HK-2 (cell line): ENCODE measurements around the gene CTXN3.

Experiments
- DNase-seq: peaks from one replicate; pipeline ENCODE4 v3.0.0-alpha.2; 2018; ENCODE audit not compliant: unreplicated experiment

CTXN3 gene

DNA sequence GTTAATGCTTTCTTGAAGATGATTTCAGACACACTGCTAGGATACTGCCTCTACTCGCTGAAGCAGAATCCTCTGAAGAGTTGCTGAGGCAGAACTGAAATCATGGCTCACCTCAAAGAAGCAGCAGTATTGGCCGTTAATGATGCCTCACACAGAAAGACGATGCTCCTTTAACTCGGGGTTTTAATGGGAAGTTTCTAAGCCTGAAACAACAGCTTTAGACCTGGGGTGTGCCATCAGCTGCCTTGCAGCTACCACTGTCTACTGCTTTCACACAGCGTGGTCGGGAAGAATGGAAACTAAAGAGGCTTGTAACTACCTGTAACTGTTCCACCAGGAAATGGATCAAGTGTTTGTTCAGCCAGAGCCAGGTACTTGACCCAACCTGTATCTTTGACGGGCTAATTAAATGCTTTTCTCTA lies at the start of gene CTXN3:
TSS of gene CTXN3 (plus strand) at position 65 of the 422 bp plus-strand sequence. CDS start 8,440 bp downstream, outside the sequence.
- DNase-seq, result no peak

DNA sequence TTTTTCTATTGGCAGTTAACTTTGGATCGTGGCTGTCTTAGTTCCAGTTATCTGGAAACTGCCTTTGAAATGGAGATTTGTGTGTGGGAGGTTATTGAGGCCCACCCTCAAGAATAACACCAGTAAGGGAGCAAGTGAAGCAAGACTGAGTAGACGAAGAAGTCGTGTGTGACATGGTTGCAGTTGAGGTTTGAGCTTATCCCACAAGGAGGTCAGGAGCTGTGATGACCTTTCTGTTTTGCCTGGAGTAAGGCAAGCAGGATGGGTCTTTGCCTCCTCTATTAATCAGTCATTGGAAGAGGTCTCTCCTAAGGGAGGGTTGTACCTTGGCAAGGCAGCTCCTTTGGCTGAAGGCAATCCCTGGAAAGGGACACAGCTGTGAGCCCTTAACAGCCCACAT lies 49.6 kb upstream of the CTXN3 start:
- no peak for DNase-seq

DNA sequence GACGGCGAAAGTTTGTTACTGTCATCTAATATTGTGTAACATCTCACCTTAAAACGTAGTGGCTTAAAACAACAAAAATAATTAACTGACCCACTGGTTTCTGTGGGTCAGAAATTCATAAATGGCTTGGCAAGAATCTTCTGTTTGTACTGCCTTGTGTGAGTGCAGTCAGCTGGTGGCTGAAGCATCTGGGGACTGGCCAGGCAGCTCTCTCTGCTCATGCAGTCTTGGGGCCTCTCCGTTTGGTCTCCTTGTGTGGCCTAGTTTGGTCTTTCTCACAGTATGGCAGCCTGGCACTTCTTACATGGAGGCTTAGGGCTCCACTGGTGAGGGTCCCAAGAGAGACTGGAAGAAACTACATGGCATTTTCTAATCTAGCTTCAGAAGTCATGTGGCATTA lies 49.0 kb upstream of the CTXN3 start:
- no peak for DNase-seq

DNA sequence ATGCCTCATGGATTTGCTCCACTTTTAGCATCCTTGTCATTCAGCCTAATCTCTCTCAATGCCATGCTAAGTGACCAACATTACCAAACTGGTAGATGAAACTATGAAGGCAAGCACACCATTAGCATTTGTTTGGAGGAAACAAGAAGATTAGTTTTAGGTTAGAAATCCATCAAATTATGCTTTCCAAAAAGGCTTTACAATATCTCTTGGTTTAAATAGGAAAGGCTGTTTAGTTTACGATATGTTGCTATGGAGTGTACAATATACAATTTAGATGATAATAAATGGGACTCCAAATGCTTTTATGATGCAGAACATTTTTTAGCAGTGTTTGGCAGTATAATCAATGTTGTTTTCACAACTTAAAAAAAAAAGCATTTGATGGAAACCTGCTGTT lies 47.8 kb upstream of the CTXN3 start:
- DNase-seq, result no peak

DNA sequence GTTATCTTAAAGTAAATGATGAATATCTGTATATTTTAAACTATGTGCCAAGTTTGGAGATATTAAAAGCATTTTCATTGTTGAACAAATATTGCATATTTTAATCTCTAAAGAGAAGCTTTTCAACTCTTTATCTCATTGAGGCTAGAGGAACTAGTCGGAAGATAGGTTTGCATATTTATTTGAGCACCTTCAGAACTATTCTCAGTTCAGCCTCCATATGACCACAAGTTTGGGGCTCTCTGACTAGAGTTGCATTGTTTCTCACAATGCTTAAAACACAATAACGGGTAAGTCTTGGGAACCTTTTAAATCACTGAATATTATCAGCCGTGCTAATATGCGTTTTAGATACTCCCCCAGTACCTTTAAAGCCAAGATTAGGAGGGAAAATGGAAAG lies 47.3 kb upstream of the CTXN3 start:
- DNase-seq, result no peak

DNA sequence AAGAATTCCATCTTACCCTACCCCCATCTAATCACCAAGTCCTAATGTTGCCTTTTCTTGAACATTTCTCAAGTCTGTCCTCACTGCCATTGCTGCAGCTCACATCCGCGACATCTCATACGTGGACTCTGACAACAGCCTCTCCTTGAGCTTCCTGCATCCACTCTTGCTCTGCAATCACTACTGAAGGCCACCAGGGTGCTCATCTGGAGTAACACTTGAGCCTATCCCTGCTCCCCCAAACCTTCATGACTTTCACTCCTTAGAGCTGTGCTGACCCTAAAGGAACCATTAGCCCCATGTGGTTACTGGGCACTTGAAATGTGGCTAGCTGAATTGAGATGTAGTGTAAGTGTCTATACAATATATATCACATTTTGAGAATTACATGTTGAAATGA lies 46.4 kb upstream of the CTXN3 start:
- DNase-seq, result no peak

DNA sequence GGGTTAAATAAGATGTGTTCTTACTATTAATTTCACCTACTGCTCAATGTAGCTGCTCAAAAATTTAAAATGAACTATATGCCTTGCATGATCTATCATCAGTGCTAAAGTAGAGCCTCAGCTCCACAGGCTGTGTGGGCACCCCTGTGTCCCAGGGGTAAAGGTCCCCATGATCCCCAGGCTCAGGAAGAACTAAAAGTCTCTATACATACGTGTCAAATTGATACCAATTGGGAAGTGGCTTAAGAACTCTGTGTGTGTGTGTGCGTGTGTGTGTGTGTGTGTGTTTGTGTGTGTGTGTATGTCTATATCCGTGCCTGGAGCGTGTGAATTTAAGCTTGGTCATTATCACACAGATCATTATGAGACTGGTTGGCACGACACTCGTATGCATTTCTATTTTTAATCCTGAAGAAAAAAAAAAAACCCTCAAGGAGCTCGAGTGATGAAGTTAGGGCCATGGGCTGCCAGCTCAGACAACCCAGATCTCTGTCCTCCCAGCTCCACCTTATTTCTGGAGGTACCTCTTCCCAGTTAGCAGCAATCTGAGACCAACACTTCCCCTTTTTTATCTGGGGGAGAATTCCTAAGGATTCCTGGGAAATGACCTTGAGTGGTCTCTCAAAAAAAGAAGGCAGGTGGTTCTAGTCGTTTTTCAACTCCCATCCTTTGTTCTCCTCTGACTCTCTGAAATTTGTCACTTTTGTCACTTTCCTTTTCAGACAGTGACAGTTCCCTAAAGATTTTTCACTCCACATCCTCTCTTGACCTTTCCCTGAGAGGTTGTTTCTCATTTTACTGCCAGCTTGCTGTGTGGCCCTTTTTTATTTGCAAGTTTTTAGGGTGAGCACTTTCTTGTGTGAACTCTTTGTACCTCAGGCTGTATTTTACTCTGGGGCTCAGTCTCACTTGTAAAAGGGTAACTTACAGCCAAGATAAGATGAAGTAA lies 45.7 kb upstream of the CTXN3 start:
- DNase-seq, result no peak

DNA sequence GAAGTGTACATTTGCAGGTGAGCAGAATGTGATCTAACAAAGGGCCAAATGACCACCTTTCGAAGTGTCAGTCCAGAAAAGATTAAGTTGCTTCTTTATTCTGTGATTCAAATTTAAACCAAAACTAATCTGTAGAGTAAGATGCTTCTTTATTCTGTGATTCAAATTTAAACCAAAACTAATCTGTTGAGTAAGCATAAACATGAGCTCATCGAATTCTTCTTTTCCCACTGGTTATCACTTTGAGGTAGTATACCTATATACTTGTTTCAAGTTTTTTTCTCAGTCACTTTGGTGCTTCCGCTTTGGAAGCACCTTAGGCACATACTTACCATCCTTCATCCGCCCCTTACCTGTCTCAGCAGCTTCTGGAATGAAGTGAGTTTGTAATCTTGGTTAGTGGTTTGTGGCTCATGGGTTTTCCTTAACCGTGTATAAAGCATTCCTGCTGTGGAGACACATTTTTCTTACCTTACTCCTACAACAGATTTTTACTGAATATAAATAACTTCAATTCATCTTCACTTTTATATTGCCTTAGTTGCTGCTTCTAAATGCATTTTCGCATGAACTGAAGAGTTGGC lies 40.7 kb upstream of the CTXN3 start:
- DNase-seq, result no peak

DNA sequence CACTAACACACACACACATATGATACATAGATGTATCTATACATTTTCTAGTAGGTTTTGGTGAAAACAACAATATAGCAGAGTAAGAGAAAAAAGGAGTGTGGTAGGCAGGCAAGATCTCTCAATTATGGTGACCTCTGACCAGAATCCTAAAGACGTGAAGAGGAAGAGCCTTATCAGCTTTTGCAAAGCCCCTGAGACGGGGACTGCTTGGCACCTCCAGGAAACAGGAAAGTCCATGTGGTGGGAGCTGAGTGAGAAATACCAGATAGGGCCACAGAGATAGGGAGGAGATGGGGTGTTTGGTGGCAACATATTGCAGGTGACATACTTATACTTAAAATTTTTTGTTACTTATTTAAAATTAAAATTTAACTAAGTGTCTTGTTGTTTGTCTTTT lies 39.9 kb upstream of the CTXN3 start:
- no peak for DNase-seq

DNA sequence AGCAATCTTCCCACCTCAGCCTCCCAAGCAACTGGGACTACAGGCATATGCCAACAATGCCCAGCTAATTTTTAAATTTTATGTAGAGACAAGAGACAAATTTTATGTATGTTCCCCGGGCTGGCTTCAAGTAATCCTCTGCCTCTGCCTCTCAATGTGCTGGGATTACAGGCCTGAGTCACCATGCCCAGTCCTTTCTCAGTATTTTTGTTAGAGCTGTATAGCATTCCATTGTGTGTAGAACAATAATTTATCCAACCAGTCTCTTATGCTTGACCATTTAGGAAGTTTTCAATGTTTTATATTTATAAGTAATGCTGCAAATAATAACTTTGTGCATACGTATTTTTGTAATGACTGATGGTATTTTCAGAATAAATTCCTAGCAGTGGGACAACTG lies 38.9 kb upstream of the CTXN3 start:
- DNase-seq, result no peak

DNA sequence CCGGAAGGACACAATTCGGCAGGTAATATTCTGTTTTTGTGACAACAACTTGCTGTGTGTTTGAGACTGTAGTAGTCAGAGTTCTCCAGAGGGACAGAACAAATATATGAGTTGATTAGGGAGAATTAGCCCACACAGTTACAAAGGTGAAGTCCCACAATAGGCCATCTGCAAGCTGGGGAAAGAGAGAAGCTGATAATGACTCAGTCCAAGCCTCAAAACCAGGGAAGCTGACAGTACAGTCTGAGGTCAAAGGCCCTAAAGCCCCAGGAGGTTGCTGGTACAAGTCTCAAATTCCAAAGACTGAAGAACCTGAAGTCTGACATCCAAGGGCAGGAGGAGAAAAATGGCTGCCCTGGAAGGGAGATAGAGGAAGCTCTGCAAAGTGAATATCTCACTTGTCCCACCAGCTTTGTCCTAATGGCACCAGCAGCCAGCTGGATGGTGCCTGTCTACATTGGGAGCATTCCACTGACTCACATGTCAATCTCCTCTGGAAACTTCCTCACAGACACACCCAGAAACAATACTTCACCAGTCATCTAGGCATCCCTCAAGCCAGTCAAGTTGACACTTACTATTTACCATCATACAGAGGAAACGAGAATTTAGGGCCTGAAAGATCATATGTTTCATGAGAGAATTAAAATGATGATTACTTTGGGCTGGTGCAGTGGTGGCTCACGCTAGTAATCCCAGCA lies 36.3 kb upstream of the CTXN3 start:
- no peak for DNase-seq

DNA sequence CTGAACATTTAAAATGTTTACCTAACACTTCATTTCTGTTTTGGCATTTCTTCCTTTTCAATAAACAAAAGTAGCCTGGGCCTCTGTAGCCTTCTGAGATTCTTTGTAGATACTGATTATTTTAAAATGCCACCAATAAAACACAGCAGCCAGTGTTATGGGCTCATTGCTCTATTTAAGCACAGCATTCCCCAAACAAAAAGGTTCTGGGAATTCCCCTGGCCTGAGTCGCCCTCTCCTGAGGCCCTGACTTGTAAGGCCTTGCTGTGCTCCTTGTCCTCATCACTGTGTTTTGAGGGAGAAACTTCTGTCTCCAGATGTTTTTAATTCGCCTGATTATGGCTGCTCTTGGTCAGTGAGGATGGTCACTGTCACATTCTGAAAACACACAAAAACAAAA lies 33.0 kb upstream of the CTXN3 start:
- no peak for DNase-seq

DNA sequence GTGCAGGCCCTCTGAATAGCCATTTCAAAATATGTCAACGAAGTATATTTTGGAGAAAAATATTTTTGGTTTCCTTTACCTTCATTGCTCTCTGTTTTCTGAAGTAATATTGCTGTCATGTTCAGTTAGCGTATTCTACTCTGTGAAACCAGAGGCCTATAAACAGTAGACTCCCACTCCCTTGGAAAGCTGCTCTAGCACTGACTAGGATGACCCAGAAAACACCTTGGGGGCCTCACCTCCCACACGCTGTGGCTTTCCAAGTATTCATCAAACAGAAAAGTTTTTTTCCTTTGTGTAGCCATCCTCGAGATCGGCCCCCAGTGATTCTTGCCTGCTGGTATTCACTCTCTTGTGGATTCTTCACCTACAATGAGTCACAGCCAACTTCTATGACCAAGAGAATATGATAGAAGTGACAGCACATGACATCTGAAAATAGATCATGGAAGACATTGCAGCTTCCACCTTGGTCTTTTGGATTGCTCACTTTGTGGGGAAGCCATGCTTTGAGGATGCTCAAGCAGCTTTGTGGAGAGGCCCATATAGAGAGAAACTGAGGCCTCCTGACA lies 28.9 kb upstream of the CTXN3 start:
- no peak for DNase-seq

DNA sequence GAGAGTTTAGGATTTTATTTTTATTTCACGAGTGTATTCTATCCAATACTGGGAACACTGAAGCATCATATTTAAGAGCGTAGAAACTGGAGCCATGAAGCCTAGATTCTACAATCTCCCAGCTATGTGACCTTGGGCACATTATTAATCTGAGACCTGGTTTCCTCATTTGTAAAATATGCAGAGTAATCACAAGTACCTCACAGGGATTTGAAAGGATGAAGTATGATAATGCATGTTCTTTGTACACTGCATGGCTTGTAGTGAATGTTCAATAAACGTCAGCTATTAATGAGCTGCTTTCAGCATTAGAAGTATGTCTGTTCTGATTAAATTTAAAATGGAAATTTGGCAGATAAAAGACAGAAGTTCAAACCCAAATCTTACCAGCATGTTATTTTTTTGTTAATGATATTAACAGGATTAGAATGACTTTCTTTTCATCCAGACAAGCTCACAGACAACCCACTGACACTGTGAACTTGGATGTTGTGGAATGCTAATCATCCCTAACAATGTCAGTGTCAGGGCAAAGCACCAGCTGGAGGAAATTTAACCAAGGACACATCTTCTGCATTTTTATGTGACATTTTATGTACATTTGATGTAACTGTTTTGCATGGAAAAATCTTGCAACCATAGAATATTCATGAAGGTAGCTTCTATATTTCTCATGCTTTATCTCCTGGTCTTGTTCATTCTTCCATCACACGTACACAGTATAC lies 27.1 kb upstream of the CTXN3 start:
- no peak for DNase-seq

DNA sequence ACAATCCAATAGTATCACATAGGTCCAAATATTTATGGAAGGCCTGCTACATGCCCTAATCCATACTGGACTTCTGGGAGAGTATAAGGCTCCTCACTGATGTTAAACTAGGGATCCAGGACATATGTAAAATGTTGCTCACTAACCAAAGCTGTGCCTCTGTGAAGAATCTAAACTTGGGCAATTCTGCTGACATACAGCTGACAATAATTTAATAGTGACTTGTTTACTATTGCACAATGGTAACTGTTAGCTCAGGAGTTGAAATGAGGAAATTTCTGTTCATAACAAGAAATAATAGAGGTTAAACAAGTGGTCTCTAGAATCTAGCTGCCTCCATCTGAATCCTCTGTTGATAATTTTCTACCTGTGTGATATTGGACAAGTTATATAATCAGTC lies 14.9 kb upstream of the CTXN3 start:
- no peak for DNase-seq

DNA sequence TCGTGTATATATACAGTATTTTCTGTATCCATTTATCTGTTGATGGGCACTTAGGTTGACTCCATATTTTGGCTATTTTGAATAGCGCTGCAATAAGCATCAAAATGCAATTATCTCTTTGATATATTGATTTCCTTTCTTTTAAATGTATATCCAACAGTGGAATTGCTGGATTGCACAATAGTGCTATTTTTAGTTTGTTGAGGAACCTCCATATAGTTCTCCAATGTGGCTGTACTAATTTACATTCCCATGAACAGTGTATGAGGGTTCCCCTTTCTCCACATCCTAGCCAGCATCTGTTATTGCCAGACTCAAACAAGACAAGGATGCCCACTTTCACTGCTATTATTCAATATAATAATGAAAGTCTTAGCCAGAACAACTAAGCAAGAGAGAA lies 9.1 kb upstream of the CTXN3 start:
- no peak for DNase-seq

DNA sequence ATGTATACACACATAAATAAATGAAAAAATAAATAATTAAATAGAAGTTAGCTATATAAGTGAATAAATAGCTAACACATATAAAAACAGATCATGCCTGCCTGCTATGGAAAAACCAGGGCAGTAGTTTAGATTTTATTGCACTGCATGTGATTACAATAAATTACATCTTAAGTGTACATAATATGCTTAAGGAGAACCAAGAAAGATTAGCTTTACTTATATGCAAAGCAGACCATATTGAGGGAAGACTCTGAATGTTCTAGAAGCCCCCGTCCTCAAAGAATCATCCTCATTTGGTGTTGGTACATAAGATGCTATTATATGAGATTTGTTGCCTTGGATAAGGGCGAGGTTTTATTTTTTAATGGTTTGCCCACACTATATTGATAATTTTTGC lies 5.9 kb upstream of the CTXN3 start:
- no peak for DNase-seq

DNA sequence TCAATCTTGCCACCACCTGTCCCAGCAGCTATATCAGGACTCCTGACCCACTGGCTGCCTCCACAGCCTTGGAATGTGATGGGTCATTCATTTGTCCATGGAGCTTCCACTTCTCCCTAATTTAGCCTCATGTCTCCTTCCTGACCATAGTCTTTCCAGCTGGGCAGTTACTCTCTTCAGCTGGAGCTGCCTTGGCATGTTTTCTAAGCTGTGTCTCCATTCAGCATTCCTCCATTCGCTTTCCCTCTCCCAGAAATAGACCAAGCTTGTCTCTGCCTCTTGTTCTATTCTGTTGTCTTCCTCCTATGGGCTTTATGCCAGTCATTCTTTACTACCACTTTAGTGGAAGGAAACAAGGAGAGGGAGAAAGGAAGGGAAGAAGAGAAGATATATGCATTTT lies 5.3 kb upstream of the CTXN3 start:
- DNase-seq, result no peak

DNA sequence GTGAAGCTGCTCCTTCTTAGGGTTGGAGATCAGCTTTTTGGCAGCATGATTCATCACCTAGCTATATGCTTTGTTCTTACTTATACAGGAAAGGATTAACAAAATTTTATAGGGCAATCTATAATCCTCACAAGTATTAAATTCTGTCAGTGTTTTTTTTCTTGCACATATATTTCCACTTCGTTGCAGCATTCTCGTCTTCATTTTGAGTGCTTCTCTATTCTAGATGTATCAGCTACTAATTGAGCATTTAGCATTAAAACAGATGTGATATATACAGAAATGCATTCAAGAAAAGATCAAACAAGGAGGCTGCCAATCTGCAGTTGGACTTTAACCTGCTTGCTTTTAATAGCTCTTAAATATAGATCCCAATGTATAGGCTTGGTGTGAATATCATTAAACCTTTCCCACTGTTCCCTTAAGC lies 3.6 kb upstream of the CTXN3 start:
- DNase-seq, result no peak

DNA sequence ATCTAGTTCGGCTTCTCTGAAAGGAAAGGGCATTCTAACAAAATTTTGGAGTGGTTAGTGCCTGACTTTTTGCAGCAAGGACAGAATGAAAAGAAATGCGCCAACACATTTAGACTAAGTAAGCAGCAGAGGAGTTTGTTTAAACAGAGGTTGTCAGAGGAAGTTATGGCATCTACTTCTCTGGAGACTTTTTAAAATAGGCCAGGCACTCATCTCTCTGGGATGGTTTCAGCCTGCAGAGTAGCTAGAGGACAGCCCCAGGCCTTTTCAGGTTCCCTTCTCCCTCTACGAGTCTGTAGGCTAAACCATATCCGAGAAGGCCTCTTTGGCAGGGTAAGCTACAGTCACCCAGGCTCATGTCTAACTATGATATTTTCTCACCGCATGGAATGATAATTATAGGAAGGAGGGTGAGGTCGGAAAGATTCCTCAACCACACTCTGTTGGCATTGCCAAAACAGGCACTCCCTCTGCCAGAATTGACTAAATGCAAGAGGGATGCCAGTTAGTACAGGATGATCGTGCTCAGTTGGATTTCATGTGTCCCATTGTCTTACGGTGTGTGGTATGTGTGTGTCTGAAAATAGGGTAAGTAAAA lies 1.4 kb upstream of the CTXN3 start:
- no peak for DNase-seq

DNA sequence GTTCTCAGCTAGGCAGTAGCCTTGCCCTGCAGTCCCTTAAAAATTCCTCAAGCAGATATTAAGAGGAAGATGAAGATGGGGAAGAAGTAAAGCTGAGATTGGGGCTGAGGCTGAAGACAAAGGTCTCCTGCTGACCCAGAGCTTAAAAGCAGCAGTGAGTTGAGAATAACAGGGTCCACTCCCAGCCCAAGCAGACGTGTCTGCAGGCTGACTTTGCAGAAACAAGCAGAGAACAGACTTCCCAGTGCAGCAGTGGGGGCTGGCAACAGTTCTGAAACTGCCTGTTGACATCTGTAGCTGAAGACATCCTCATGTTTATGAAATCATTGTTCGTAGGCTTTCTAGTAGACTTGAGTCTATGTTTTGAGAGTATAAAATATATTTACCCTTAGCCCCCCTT lies 1.1 kb downstream of the CTXN3 start:
- DNase-seq, result no peak
